ENCODE data around the gene LIPC.

DNA sequence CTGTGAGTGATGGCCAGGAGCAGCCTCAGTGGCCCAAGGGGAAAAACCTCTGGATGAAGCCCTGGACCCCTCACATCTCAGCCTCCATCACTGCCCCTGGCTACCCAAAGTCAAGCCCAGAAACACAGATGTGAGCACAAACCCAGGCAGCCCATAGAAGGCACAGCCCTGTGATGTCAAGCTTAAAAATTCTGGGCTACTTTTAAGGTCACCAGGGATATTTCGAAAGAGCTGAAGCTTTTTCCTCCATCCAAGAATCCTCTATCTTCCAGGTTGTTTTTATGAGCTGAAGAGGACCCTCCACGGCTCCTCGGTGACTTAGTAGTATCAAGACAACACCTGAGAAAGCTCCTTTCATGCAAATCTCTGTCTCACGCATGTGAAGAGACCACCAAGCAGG, 11.5 kb downstream of the LIPC start:
- TF ChIP-seq EZH2phosphoT487 (IDR thresholded peaks at IDR 0.05; ENCODE audit: insufficient read depth, low read depth) = no peak
- no peak for TF ChIP-seq EZH2 (IDR thresholded peaks at IDR 0.05; ENCODE audit: insufficient read depth, poor library complexity, severe bottlenecking)

Data from GM23248 (cell line).